ENCODE results near the gene FBXL2. TPM values are rescaled to one million over a fixed set of nuclear protein-coding genes. Genes with fewer than 3 reads are reported as not detected.

The FBXL2 gene
- total and polyA plus RNA-seq, 2 of the 8 experiments (the other 6 are each of a cell fraction or from before 2014, with no cell fraction given): 3.1 to 5.4 TPM

GRCh38 chr3:33317963-33318709 is 40.9 kb downstream of the FBXL2 start:
- no peak overlapping the region for H2BK12ac ChIP-seq (ENCODE audit: low read depth, low read length)
- WGBS, 2 experiments (ENCODE audit: extremely low coverage in 1 of 2, insufficient coverage in 1 of 2, insufficient read length in 1 of 2, insufficient replicate concordance in 2 of 2, low coverage in 1 of 2, low lambda C conversion rate in 2 of 2, missing lambda C conversion rate in 1 of 2): 80% methylated on average over 4 of the region's 4 CpGs; no CpG with 5 or more reads in 1 of the 2 experiments
- H2BK5ac ChIP-seq (ENCODE audit: low read depth, low read length): no peak overlapping the region
- no peak for FAIRE-seq
- no peaks in the 10 kb centered on the region for H3K27me3 ChIP-seq (replicated peaks in 1 of 4; ENCODE audit: control insufficient read depth in 3 of 4, extremely low read depth in 1 of 4, insufficient read depth in 3 of 4, low read length in 3 of 4)
- no peak overlapping the region for H2AFZ ChIP-seq (ENCODE audit: low read length)
- CTCF ChIA-PET (ENCODE audit: partially characterized antibody): interaction anchor here (0.6 to 1.3 kb wide), 6 partner anchors 69 to 429 kb away, joined by 3 to 6 read pairs (median 3); no protein-coding TSS in a partner anchor
- H3K9me3 ChIP-seq (ENCODE audit: insufficient read depth in 2 of 2, low read depth in 1 of 2, low read length in 1 of 2): peaks cover 0 to 2% of the 10 kb centered on the region in 2 experiments; a peak in 1 of 4 replicates
- TF ChIP-seq CEBPB (IDR thresholded peaks at IDR 0.05; ENCODE audit: low read depth, low read length) (no peak), HDAC6 (IDR thresholded peaks at IDR 0.05; ENCODE audit: low read depth, low read length) (no peak), RXRA (IDR thresholded peaks at IDR 0.05; ENCODE audit: insufficient read depth, low read depth, low read length) (no peak), EP300 (IDR thresholded peaks at IDR 0.05; ENCODE audit: borderline replicate concordance in 1 of 2, low read depth in 2 of 2, low read length in 2 of 2) (no peak), KDM5A (IDR thresholded peaks at IDR 0.05; ENCODE audit: low read length) (no peak), CBX5 (IDR thresholded peaks at IDR 0.05; ENCODE audit: low read depth, low read length) (no peak), BRCA1 (IDR thresholded peaks at IDR 0.05; ENCODE audit: low read depth, low read length) (no peak), POU5F1 (IDR thresholded peaks at IDR 0.05; ENCODE audit: low read depth, low read length) (no peak)
- H3K27ac ChIP-seq (ENCODE audit: low read depth, low read length): no peak overlapping the region
- H3K79me2 ChIP-seq (ENCODE audit: control insufficient read depth in 1 of 2, insufficient read depth in 2 of 2, low read length in 2 of 2): no peaks in the 10 kb centered on the region
- no peak overlapping the region for H4K8ac ChIP-seq (ENCODE audit: extremely low read depth, insufficient read depth, low read length)
- DNase-seq (ENCODE audit: low read depth in 1 of 2, low spot score in 2 of 2): no peak
- H4K91ac ChIP-seq (replicated peaks; ENCODE audit: insufficient read length, low read length): no peak overlapping the region
- H3K4me1 ChIP-seq (replicated peaks in 1 of 4; ENCODE audit: control insufficient read depth in 3 of 4, insufficient read depth in 4 of 4, low read length in 3 of 4): no peaks in the 10 kb centered on the region; a peak in 1 of 7 replicates
- H3K4me3 ChIP-seq (ENCODE audit: extremely low read depth in 1 of 4, insufficient read depth in 2 of 4, low read depth in 3 of 4, low read length in 4 of 4): no peak overlapping the region
- no peaks in the 10 kb centered on the region for H3K23me2 ChIP-seq (ENCODE audit: low read depth, low read length)
- no peak overlapping the region for H3K18ac ChIP-seq (ENCODE audit: extremely low read depth, low read length)
- no peak overlapping the region for H2BK15ac ChIP-seq (ENCODE audit: low read length)
- H3K23ac ChIP-seq (ENCODE audit: insufficient read length): no peak overlapping the region
- no peak overlapping the region for H3K4me2 ChIP-seq (ENCODE audit: insufficient read depth in 1 of 2, low read depth in 2 of 2, low read length in 2 of 2)
- H3K36me3 ChIP-seq (ENCODE audit: control insufficient read depth in 2 of 4, insufficient read depth in 4 of 4, low read length in 3 of 4): no peaks in the 10 kb centered on the region
- no peak overlapping the region for H2BK120ac ChIP-seq (replicated peaks; ENCODE audit: low read depth, low read length)
- H2AK5ac ChIP-seq (ENCODE audit: low read depth, low read length): no peak overlapping the region
- no peak overlapping the region for H2BK20ac ChIP-seq (ENCODE audit: low read length)
- no peak overlapping the region for H4K5ac ChIP-seq (ENCODE audit: insufficient read length, low read depth, low read length)
- no peak overlapping the region for H3K56ac ChIP-seq (replicated peaks; ENCODE audit: insufficient read length, low read depth, low read length)
- POLR2A ChIA-PET (ENCODE audit: partially characterized antibody): interaction anchor here (0.6 kb wide), 1 partner anchor 121 kb away, joined by 4 read pairs; no protein-coding TSS in a partner anchor
- no peak overlapping the region for H3K9ac ChIP-seq (replicated peaks in 1 of 4; ENCODE audit: extremely low read depth in 1 of 4, low read depth in 3 of 4, low read length in 3 of 4)
- H3K14ac ChIP-seq (ENCODE audit: insufficient read length): no peak overlapping the region
- no peaks in the 10 kb centered on the region for H4K20me1 ChIP-seq (replicated peaks in 1 of 2; ENCODE audit: control insufficient read depth in 1 of 2, insufficient read depth in 2 of 2, low read length in 2 of 2)
- no peaks in the 10 kb centered on the region for H3K79me1 ChIP-seq (ENCODE audit: low read depth, low read length)
- no peak overlapping the region for H3K4ac ChIP-seq (replicated peaks; ENCODE audit: insufficient read length, low read depth, low read length)

All from H1 (cell line).